IMR-90 (cell line): ENCODE results near the gene SUGCT. TPM values are rescaled to one million over a fixed set of nuclear protein-coding genes. Genes with fewer than 3 reads are reported as not detected.

ENCODE experiments used
- ATAC-seq: fragments of 200-7000 bp; cut with Tn5 transposase; 2 replicates; pipeline ENCODE4 v1.9.1; 2020; ENCODE audit warnings: low read depth, mild to moderate bottlenecking, moderate library complexity
- BruUV-seq: library from RNA; stranded (reverse); fragments of 400-500 nt; replicated peaks from 2 replicates; lab custom pipeline; 2021; lab: Mats Ljungman, UMichigan
- CTCF ChIA-PET: fragments of 300-600 bp; formaldehyde crosslinking; extraction: SDS; loops from one replicate; lab custom pipeline; 2021; ENCODE audit warnings: antibody characterized with exemption; lab: Yijun Ruan, JAX
- POLR2A ChIA-PET: fragments of 300-600 bp; sonication (Branson Sonifier 250); formaldehyde crosslinking; loops from one replicate; lab custom pipeline; 2022; ENCODE audit warnings: antibody characterized with exemption; ENCODE audit not compliant: unreplicated experiment; lab: Charles Lee
- DNase-seq: peaks from one replicate; pipeline ENCODE4 v3.0.0; 2013
- H2AFZ ChIP-seq: replicated peaks from 2 replicates; pipeline ENCODE3; 2013; ENCODE audit warnings: low read length, mild to moderate bottlenecking; ENCODE audit not compliant: poor library complexity
- H2AK5ac ChIP-seq: 2 replicates; pipeline ENCODE4 v1.6.1; 2013; ENCODE audit warnings: low read depth, low read length, inconsistent platforms
- H2AK9ac ChIP-seq: replicated peaks from 2 replicates; pipeline ENCODE3; 2013; ENCODE audit warnings: mild to moderate bottlenecking, low read depth, low read length, moderate library complexity; ENCODE audit not compliant: poor library complexity
- H2BK120ac ChIP-seq: 2 replicates; pipeline ENCODE4 v1.6.1; 2013; ENCODE audit warnings: low read depth, low read length, inconsistent platforms
- H2BK15ac ChIP-seq: 3 replicates; pipeline ENCODE4 v1.6.1; 2013; ENCODE audit warnings: low read depth, low read length, inconsistent platforms
- H2BK20ac ChIP-seq: 2 replicates; pipeline ENCODE4 v1.6.1; 2013; ENCODE audit warnings: low read depth, mild to moderate bottlenecking, inconsistent platforms, low read length, moderate library complexity
- H2BK5ac ChIP-seq: 2 replicates; pipeline ENCODE4 v1.6.1; 2013; ENCODE audit warnings: mild to moderate bottlenecking, low read depth, low read length, inconsistent platforms; ENCODE audit not compliant: poor library complexity, severe bottlenecking
- H3K14ac ChIP-seq: replicated peaks from 2 replicates; pipeline ENCODE4 v1.6.1; 2013; ENCODE audit warnings: low read depth, low read length, inconsistent platforms
- H3K18ac ChIP-seq: 2 replicates; pipeline ENCODE4 v1.6.1; 2013; ENCODE audit warnings: low read depth, low read length, control low read depth
- H3K23ac ChIP-seq: 2 replicates; pipeline ENCODE4 v1.6.1; 2013; ENCODE audit warnings: low read depth, low read length, inconsistent platforms
- H3K27ac ChIP-seq: 2 replicates; pipeline ENCODE4 v1.5.1; 2013; ENCODE audit warnings: mild to moderate bottlenecking, control low read depth, low read length; ENCODE audit not compliant: insufficient read depth
- H3K27me3 ChIP-seq: 2 replicates; pipeline ENCODE4 v1.6.1; 2013; ENCODE audit warnings: low read length; ENCODE audit not compliant: control insufficient read depth, insufficient read depth
- H3K36me3 ChIP-seq: 2 replicates; pipeline ENCODE4 v1.6.1; 2013; ENCODE audit warnings: low read length, mixed read lengths; ENCODE audit not compliant: control insufficient read depth, insufficient read depth
- H3K4ac ChIP-seq: 2 replicates; pipeline ENCODE4 v1.6.1; 2013; ENCODE audit warnings: low read depth, low read length, inconsistent platforms
- H3K4me1 ChIP-seq: 2 replicates; pipeline ENCODE4 v1.6.1; 2013; ENCODE audit warnings: low read length, mixed read lengths; ENCODE audit not compliant: control insufficient read depth, insufficient read depth
- H3K4me2 ChIP-seq: 2 replicates; pipeline ENCODE4 v1.6.1; 2013; ENCODE audit warnings: low read depth, mild to moderate bottlenecking, control low read depth, low read length, moderate library complexity
- H3K4me3 ChIP-seq: 2 replicates; pipeline ENCODE4 v1.5.1; 2013; ENCODE audit warnings: low read depth, mild to moderate bottlenecking, control low read depth, low read length, moderate library complexity; ENCODE audit not compliant: insufficient read depth
- H3K56ac ChIP-seq: 2 replicates; pipeline ENCODE4 v1.6.1; 2013; ENCODE audit warnings: low read length, inconsistent platforms; ENCODE audit not compliant: insufficient read depth; ENCODE audit errors: extremely low read depth
- H3K79me1 ChIP-seq, 2 experiments: 2 replicates each; pipeline ENCODE4 v1.6.1; 2013; ENCODE audit warnings: low read length in 2 of 2, inconsistent platforms in 1 of 2, low read depth in 1 of 2
- H3K9ac ChIP-seq: 2 replicates; pipeline ENCODE4 v1.6.1; 2013; ENCODE audit warnings: low read depth, low read length, control low read depth
- H3K9me1 ChIP-seq: 2 replicates; pipeline ENCODE4 v1.6.1; 2013; ENCODE audit warnings: low read length, inconsistent platforms; ENCODE audit not compliant: insufficient read depth
- H3K9me3 ChIP-seq: 2 replicates; pipeline ENCODE4 v1.6.1; 2013; ENCODE audit warnings: low read length; ENCODE audit not compliant: control insufficient read depth, insufficient read depth
- H4K20me1 ChIP-seq: 2 replicates; pipeline ENCODE4 v1.6.1; 2013; ENCODE audit warnings: low read length, inconsistent platforms; ENCODE audit not compliant: insufficient read depth
- H4K5ac ChIP-seq: 2 replicates; pipeline ENCODE4 v1.6.1; 2013; ENCODE audit warnings: mild to moderate bottlenecking, low read depth, low read length, control low read depth
- H4K8ac ChIP-seq, 2 experiments: 2 replicates each; pipeline ENCODE4 v1.6.1; 2013; ENCODE audit warnings: low read depth in 2 of 2, low read length in 2 of 2, control low read depth in 1 of 2, inconsistent platforms in 1 of 2
- H4K91ac ChIP-seq: 2 replicates; pipeline ENCODE4 v1.6.1; 2013; ENCODE audit warnings: low read depth, low read length, inconsistent platforms; ENCODE audit not compliant: insufficient read depth
- FOS ChIP-seq: fragments of 150-350 bp; IDR thresholded peaks from 2 replicates; pipeline ENCODE4 v1.6.1; 2016; ENCODE audit warnings: low read depth, low read length
- MXI1 ChIP-seq: IDR thresholded peaks from 2 replicates; pipeline ENCODE4 v1.6.1; 2012; ENCODE audit warnings: low read depth, mild to moderate bottlenecking, low read length, moderate library complexity, borderline replicate concordance
- RAD21 ChIP-seq: IDR thresholded peaks from 2 replicates; pipeline ENCODE4 v1.6.1; 2012; ENCODE audit warnings: low read length, improper control_type of control experiment
- USF2 ChIP-seq: fragments of 150-350 bp; IDR thresholded peaks from 2 replicates; pipeline ENCODE4 v1.6.1; 2017; ENCODE audit warnings: mild to moderate bottlenecking, antibody characterized with exemption, low read length, low read depth
- WGBS, 2 experiments: methylation state at CpG; one replicate each; pipeline versions ENCODE4 v1.1.5 to v1.1.7; 2013; ENCODE audit warnings: missing lambda C conversion rate in 2 of 2; ENCODE audit not compliant: insufficient read length in 1 of 2; ENCODE audit errors: extremely low coverage in 2 of 2; 5-methylcytosine and 5-hydroxymethylcytosine counted together
- dilution Hi-C: fragments of 300-500 bp; cut with HindIII; formaldehyde crosslinking; loops from one replicate; pipeline ENCODE4 v1.14.3; 2018; ENCODE audit warnings: low sequenced_read_pairs; ENCODE audit not compliant: unreplicated experiment
- in situ Hi-C: fragments of 300-500 bp; cut with MboI; formaldehyde crosslinking; loops from 3 replicates; pipeline ENCODE4 v1.14.3; 2019; ENCODE audit warnings: low sequenced_read_pairs, inconsistent platforms, mixed read lengths
- intact Hi-C: fragments of 100-400 bp; cut with micrococcal nuclease; formaldehyde crosslinking; loops from 2 replicates; pipeline ENCODE4 v1.10.0; 2022
- polyA plus RNA-seq, 3 experiments: library from polyadenylated mRNA; depleted of rRNA; stranded (reverse); fragments of >200 nt; gene quantifications; 2 replicates each; pipeline ENCODE4 v1.2.3, GENCODE V29; 2012; ENCODE audit warnings: low replicate concordance in 1 of 3
- total RNA-seq: library from RNA; depleted of rRNA; stranded (reverse); fragments of >200 nt; gene quantifications from 2 replicates; pipeline ENCODE4 v1.2.3, GENCODE V29; 2012

SUGCT gene
- total and polyA plus RNA-seq, 2 of the 4 experiments (the other 2 are of a cell fraction) = 5.9 to 8.3 TPM

- H3K9me3 ChIP-seq = no peaks in the 10 kb centered on the region
- no peak overlapping the region for H3K56ac ChIP-seq
- no peak overlapping the region for H2AFZ ChIP-seq
- H3K36me3 ChIP-seq = no peaks in the 10 kb centered on the region
- in situ Hi-C loops = no loop called here
- no peak overlapping the region for H2BK20ac ChIP-seq
- no peak overlapping the region for H4K5ac ChIP-seq
- CTCF ChIA-PET = no interaction called here
- dilution Hi-C loops = no loop called here
- no peak overlapping the region for H3K18ac ChIP-seq
- H4K8ac ChIP-seq = no peak overlapping the region
- H3K4me3 ChIP-seq = no peak overlapping the region
- H4K20me1 ChIP-seq = no peaks in the 10 kb centered on the region
- no peak overlapping the region for H3K27ac ChIP-seq
- H3K4me1 ChIP-seq = no peaks in the 10 kb centered on the region
- no peak overlapping the region for H3K9ac ChIP-seq
- WGBS, 2 experiments = no CpG with 5 or more reads among the region's 2 CpGs
- intact Hi-C loops = no loop called here
- TF ChIP-seq USF2 = no peak
- no peak for TF ChIP-seq FOS
- no peak for TF ChIP-seq MXI1
- no peak for TF ChIP-seq RAD21
- no peak overlapping the region for H3K23ac ChIP-seq
- H3K4me2 ChIP-seq = no peak overlapping the region
- H2AK5ac ChIP-seq = no peak overlapping the region
- H3K14ac ChIP-seq = no peak overlapping the region
- no TSS peak for BruUV-seq
- no peak for ATAC-seq
- H3K4ac ChIP-seq = no peak overlapping the region
- H2BK15ac ChIP-seq = no peak overlapping the region
- H3K9me1 ChIP-seq = no peaks in the 10 kb centered on the region; the same call in 1 of the 2 replicates
- H2AK9ac ChIP-seq = no peak overlapping the region
- H3K79me1 ChIP-seq = no peaks in the 10 kb centered on the region
- no peak for DNase-seq
- no peak overlapping the region for H2BK5ac ChIP-seq
- H3K27me3 ChIP-seq = no peaks in the 10 kb centered on the region
- no peak overlapping the region for H4K91ac ChIP-seq
- no peak overlapping the region for H2BK120ac ChIP-seq
- POLR2A ChIA-PET = no interaction called here
Observed at GRCh38 chr7:40612298-40612697, 477.5 kb downstream of the SUGCT start.
